Esophagus muscularis mucosa (tissue), 4 donors: Measurements from ENCODE around the gene RBP3.

ENCODE experiments used
- CTCF ChIP-seq, 3 experiments: fragments of 200-600 bp in 2 of 3; fragments of 450-650 bp in 1 of 3; sonication (generic) in 2 of 3; IDR thresholded peaks; one replicate each; pipeline ENCODE4 v1.5.1; 2017 to 2019; ENCODE audit warnings: antibody characterized with exemption in 3 of 3, mild to moderate bottlenecking in 2 of 3, moderate library complexity in 1 of 3
- EP300 ChIP-seq: sonication (generic); formaldehyde crosslinking; IDR thresholded peaks from one replicate; pipeline ENCODE4 v1.6.1; 2017; ENCODE audit warnings: antibody characterized with exemption
- POLR2A ChIP-seq: fragments of 450-650 bp; IDR thresholded peaks from one replicate; pipeline ENCODE4 v1.6.1; 2017; ENCODE audit warnings: antibody characterized with exemption, moderate library complexity, mild to moderate bottlenecking, low read depth

GRCh38 chr10:47318706-47319105 lies 29.5 kb upstream of the RBP3 start:
- TF ChIP-seq CTCF (IDR thresholded peaks at IDR 0.05) (no peak), EP300 (no peak), POLR2A (no peak)
